ENCODE measurements around the gene TXNRD3.

Gene TXNRD3

DNA sequence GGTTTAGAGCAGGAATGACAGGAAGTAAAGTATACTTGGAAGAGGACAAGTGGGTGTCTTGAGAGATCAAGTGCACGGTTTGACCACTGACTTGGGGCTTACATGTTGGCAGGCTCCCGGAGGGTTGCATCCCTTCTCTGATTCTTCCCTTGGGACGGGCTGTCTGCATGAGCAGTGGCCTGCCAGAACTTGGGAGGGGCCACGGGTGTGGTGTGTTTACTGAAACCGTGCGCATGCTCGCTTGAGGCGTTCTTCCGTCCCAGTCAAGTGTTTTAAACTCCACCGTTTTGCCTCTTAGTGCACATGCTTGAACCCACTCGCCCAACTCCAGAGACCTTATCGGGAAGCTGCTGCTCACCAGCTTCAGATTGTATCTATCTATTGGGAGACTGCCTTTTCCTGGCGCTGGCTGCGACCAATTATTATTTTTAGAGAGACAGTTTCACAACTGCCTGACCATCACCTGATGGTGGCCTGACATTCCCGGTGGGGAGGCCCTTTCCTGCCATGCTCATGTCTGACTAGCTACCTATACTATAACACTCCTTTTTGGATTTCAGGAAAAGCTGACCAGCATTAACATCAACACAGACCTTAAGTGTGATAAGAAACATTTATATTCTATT lies 81.3 kb downstream of the TXNRD3 start:
- no peak for TF ChIP-seq POLR2A (IDR thresholded peaks at IDR 0.05; ENCODE audit: low read depth, low read length)
- FAIRE-seq (no peak), DNase-seq (ENCODE audit: insufficient read length, low spot score) (no peak)

DNA sequence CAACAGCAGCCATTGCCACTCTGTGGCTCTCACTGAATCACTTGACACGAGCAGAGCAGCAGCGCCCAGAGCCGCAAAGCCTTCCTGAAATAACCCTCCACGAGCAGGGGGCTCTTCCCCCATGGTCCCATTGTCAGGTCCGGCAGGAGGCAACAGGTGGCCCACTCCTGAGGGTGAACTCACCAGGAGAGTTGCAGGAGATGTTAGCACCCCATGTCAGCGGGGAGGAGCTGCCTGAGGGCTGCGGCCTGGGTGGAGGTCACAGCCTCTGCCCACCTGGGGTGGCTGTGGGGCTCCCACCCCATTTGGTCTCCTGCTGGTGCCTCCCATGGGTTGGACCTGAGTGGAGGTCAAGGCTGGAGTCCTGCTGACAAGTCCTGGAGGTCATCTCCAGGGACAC lies 83.8 kb downstream of the TXNRD3 start:
- DNase-seq (ENCODE audit: insufficient read length, low spot score) (no peak), FAIRE-seq (no peak)
- no peak for TF ChIP-seq POLR2A (IDR thresholded peaks at IDR 0.05; ENCODE audit: low read depth, low read length)

GRCh38 chr3:126570103-126570541 lies 84.8 kb downstream of the TXNRD3 start:
- no peak for TF ChIP-seq POLR2A (IDR thresholded peaks at IDR 0.05; ENCODE audit: low read depth, low read length)
- no peak for FAIRE-seq
- DNase-seq (ENCODE audit: insufficient read length, low spot score): no peak

DNA sequence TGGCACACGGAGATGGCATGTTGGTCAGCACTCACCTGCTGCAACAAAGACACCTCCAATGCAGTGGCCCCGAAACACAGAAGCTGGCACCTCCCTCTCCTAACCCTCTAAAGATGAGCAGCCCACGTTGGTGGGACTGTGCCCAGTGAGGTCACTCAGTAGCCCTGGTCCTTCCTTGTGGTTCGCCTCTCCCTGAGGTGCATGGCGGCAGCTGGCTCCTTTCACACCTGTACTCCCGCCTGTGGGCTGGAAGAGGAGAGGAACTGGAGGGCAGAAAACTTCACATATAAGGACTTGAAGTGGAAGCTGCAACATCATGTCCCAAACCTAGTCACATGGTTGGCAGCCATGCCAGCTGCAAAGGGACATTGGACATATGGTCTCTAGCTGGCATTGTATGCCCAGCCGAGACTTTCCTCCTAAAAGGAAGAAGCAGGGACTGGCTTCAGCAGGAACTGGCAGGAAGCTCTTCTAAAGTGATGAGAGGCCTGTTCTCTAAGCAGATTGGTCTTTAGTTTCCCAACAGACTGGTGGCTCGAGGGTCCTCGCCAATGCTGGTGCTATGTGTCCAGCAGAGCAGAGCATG lies 85.4 kb downstream of the TXNRD3 start:
- FAIRE-seq (no peak), DNase-seq (ENCODE audit: insufficient read length, low spot score) (no peak)
- TF ChIP-seq POLR2A (IDR thresholded peaks at IDR 0.05; ENCODE audit: low read depth, low read length): no peak

DNA sequence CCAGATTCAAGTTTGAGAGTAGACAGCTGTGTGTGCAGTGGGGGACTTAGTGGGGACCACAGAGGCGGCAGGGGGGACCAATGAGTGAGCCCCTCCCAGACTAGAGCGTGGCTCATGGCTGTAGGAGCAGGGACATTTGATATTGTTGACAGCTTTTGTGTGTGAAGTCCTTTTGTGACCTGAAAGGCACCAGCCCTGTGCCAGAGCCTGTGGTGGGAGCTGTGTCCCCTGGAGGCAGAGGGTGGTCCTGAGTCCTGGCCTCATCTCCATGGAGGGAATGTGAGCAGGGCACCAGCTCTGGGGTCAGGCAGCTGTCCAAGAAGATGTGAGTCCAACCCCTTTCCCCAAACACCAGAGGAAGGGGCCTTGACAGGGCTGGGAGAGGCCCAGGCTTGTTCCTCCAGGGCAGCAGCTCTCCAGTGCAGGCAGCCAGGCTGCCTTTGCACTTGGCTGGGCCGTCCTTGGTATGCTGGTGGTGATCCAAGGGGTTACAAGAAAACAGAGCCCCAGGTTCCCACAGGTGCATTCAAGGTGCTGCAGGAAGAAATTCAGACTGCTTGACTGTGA lies 86.1 kb downstream of the TXNRD3 start:
- DNase-seq (ENCODE audit: insufficient read length, low spot score) (no peak), FAIRE-seq (no peak)
- TF ChIP-seq POLR2A (IDR thresholded peaks at IDR 0.05; ENCODE audit: low read depth, low read length): no peak

- TF ChIP-seq POLR2A (IDR thresholded peaks at IDR 0.05; ENCODE audit: low read depth, low read length): no peak
- DNase-seq (ENCODE audit: insufficient read length, low spot score) (no peak), FAIRE-seq (no peak)
Observed at GRCh38 chr3:126567696-126568438, 87.1 kb downstream of the TXNRD3 start.

- FAIRE-seq: no peak
- DNase-seq (ENCODE audit: insufficient read length, low spot score): no peak
- no peak for TF ChIP-seq POLR2A (IDR thresholded peaks at IDR 0.05; ENCODE audit: low read depth, low read length)
Observed at GRCh38 chr3:126562737-126563276, 92.1 kb downstream of the TXNRD3 start.

DNA sequence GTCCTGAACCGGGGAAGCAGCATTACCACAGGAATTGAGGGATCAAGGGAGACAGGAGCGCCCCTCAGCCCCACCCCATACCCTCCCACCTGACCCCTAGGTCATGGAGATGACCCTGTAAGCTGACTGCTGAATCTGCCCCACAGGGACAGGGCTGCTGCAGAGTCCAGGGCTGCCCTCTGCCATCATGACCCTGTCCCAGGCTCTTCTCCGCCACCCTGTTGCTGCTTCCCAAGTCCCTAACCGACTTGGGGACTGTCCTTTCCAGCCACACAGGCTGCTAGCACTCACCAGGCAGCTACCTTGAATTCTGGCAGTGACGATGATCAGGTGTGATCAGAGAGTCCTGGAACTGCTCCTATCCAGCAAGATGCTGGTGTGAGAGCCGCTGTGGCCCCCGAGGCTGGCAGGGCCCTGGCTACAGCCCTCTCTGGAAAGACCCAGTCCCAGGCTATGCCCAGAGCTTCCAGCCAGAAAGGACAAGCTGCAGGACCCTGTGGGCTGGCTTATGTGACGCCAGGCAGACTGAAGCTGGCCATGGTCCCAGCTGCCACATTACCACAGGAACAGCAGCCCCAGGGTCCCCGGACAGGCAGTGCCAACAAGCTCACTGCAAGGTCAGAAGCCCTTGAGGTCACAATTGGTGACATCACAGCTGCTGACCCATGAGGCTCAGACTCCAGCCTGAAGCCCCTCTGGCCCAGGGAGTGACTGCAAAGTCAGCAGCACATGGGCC lies 96.4 kb downstream of the TXNRD3 start, which contains the start of gene C3orf22:
C3orf22 (minus strand) TSS at position 597 of the 736 bp plus-strand sequence. CDS start 5,542 bp downstream, outside the sequence.
- no peak for TF ChIP-seq POLR2A (IDR thresholded peaks at IDR 0.05; ENCODE audit: low read depth, low read length)
- DNase-seq (ENCODE audit: insufficient read length, low spot score): no peak
- FAIRE-seq: no peak

DNA sequence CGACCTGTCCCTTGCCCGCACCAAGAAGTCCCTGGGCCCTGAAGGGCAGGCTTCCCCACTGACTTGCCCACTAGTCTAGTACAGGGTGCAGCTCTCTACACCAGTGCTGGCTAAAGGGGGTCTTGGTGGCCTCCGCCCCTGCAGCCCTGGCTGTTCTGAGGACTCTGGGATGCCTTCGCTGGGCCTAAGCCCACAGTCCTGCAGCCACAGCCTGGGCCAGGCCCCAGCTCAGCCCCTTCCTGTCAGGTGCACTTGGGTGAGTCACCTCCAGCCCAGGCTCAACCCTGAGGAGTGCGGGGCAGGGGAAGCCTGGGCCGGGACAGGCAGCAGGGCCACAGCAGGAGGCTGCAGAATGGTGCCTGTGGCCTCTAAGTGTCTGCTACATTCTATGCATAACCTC lies 97.2 kb downstream of the TXNRD3 start:
- TF ChIP-seq POLR2A (IDR thresholded peaks at IDR 0.05; ENCODE audit: low read depth, low read length): no peak
- FAIRE-seq: no peak
- peak; percentile 53 for DNase-seq (ENCODE audit: insufficient read length, low spot score)

DNA sequence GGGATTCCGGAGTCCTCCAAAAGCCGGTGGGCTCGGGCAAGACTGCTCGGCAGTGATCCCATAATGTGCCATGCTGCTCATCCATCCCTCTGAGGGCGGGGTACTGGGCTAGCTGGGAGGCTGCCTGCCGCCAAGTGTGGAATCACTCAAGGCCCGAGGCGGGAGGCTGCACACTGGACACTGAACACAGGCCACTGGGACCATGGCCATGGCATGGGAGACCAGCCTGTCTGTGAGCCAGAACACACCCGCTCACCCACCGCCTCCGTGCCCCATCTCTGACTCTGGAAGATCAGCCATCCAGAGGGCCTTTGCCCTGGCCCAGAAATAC lies 97.5 kb downstream of the TXNRD3 start:
- TF ChIP-seq POLR2A (IDR thresholded peaks at IDR 0.05; ENCODE audit: low read depth, low read length): no peak
- FAIRE-seq: no peak
- no peak for DNase-seq (ENCODE audit: insufficient read length, low spot score)

All from H54 (cell line).